ENCODE measurements around the gene ARF1.

- no peak for TF ChIP-seq POLR2AphosphoS5 (IDR thresholded peaks at IDR 0.05; ENCODE audit: low read depth, low read length)
- no peak for TF ChIP-seq POLR2A (IDR thresholded peaks at IDR 0.05; ENCODE audit: low read depth, low read length)
- no peak for TF ChIP-seq TAF1 (IDR thresholded peaks at IDR 0.05; ENCODE audit: borderline replicate concordance, low read depth, low read length)
These were observed 21.0 kb upstream of the ARF1 start for GRCh38 chr1:228061411-228062084.

Data from GM12892 (cell line).